NCI-H2196 treated with DMSO at 0.1 percent for 48 hours (cell line): ENCODE results near the gene IL1RAPL1.

Experiments
- DNase-seq: peaks from one replicate; lab custom pipeline; 2025; ENCODE audit not compliant: unreplicated experiment; lab: John Stamatoyannopoulos, UW

IL1RAPL1 gene

DNA sequence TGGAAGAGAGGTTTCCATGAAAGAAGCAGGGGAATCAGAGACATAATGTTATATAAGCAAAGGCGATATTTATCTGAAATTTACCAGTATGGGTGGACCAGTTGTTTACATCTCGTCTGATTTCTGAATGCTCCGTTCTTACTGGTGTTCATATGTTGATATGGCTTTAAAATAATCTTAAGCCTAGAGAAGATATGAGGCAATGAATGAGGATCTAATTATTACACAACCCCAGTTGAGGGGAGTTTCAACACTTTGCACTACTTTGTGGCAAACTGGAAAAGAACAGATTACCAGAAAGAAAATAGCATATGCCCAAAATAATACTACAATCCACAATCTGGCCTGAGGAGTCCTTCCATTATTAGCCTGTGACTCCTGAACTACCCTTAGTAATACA is 1364.8 kb downstream of the IL1RAPL1 start:
- DNase-seq, result no peak

DNA sequence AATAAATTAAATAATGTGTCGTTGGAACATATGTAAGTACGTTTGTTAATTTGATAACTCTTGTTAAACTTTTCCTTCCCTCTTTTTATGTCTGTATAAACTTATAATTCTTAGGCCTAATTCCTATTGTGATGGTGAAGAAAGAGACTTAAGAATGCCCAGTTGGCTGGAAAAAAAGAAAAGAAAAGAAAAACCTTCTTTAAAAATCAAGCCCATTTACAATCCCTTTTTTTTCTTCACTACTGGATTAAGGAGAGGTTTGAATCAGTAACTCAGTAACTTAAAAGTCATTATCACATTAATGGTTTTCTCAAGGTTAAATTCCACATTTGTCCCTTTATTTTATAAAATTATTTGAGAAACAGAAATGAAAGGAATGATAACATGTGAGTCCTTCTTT is 1374.8 kb downstream of the IL1RAPL1 start:
- DNase-seq, result no peak

DNA sequence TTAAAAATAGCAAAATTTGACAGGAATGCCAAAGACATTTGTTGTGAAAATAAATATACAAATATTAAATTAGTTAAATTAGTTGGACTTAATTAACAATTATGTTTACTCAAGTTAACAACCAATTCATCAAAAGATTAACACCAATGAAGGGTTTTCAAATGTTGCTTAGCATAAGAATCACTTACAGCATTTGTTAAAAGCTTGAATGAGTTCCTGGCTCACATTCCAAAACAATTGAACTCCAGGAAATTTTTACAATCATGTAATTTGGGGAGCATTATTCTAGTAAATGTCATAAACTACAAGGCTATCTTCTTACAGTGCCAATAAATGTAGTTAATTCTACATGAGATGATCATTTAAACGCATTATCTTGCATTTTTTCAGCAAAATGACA is 1378.4 kb downstream of the IL1RAPL1 start:
- no peak for DNase-seq

DNA sequence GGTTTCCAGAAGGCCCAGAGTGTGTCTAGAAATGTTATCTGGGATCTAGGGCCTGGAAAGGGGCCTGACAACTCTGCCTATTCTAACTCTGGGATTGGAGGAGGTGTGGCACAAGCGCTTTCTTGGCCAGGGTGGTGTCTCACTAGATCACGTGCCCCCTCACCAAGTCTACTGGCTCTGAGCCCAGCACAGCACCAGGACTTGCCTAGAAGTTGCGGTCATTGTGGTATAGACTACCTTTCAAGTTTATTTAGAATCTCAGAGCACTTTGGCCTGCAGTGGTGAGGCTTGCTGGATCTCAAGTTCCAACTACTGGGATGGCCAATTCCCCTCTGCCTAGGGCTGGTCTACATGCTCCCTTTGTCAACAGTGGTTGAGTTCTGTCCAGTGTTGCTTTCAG is 1404.8 kb downstream of the IL1RAPL1 start:
- DNase-seq, result no peak

DNA sequence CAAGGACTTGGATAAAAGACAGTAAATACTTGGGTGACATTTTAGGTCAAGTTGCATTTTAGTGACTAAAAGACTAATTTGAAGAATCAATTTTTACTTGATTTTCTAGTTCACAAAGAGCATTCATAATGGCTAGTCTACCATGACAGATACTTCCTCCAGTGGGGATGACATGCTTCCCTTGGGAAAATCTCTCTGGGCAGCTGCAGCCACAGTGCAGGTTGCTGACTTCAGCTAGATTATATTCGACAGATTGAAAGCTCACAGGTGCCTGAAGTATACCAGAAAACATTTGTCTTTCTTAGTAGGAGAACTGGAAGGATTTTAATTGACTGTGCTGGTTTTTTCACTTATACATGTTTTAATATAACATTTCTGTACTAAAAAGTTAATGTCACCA is 1418.6 kb downstream of the IL1RAPL1 start:
- DNase-seq, result no peak
